SHP77 (cell line): ENCODE results near the gene ASS1.

Experiments used
- DNase-seq, 2 experiments: peaks; one replicate each; lab custom pipeline; 2025; lab: John Stamatoyannopoulos, UW

The ASS1 gene

DNA sequence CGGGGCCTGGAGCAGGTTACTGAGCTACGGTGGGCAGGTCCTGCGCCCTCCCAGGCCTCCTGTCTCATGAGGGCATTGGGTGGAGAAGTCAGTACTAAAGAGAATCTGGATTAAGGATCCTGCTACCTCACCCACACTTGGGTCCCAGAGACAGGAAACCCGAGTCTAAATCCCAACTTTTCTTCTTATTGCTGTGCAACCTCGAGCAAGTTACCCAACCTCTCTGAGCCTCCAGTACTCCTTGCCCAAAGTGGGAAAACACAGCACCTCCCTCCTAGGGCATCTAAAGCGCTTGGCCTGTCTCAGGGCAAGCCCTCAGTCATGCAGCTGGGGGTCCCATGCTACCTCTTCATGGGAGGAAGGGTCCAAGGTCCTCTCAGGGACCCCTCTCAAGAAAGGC is 28.2 kb downstream of the ASS1 start:
- no peak for DNase-seq

DNA sequence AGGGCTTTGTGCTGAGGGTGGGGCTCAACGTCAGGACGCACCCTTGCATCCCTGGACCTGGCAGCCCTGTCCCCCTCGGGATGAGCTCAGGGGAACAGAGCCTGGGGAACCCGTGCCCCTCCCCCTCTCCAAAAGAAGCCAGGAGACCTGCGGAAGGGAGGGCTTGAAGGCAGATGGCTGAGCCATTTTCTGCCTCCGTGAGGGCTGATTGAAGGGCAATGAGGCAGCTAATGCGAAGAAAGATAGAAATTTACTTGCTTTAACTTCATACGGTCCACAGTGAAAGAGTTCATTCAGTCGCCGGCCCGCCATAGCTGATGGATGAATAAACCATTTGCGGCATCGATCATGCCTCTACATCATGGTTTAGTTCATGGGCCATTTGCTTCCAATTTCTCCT is 28.8 kb downstream of the ASS1 start:
- DNase-seq: no peak

DNA sequence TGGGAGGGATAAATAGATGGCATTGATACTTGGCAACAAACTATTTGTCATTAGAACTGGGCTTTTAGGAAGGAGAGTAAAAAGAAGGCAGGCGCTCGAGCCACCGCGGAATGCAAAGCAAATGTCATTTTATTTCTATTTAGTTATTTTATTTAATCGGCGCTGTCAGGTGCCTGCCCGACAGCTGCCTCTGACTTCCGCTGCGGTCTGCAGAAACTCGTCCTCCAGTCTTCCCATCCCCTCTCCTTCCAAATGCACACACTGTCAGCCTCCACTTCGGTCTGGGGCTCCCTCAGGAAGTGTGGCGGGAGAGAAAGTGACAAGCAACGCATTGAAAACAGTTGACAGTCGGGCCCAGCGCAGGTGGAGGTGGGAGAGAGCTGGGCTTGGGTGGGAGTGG is 29.3 kb downstream of the ASS1 start:
- DNase-seq: no peak

DNA sequence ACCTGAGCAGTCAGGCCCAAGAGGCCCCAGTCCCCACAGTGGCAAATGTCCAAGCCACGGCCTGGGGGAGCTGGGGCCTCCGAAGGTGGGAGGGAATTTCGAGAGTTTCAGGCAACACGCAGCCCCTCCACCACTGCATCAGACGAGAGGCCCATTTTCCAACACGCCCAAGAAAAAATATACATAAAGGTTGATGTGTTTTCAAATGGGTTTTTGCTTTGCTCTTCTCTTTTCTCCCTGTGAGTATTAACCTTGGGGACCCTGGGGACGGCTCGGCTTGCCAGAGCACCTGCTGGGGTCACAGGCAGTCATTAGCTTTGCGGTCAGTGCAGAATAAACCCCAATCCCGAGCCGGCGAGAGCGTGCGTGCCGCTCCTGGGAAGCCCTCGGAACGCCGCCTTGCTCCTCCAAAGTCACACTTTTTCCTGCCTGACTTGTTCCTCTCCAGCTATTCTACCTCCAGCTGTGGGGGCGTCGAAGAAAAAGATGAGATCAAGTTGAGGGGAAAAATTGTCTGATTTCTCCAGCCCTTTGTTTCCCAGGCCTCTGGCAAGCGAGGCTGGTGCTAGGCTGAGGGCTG is 31.5 kb downstream of the ASS1 start:
- no peak for DNase-seq

DNA sequence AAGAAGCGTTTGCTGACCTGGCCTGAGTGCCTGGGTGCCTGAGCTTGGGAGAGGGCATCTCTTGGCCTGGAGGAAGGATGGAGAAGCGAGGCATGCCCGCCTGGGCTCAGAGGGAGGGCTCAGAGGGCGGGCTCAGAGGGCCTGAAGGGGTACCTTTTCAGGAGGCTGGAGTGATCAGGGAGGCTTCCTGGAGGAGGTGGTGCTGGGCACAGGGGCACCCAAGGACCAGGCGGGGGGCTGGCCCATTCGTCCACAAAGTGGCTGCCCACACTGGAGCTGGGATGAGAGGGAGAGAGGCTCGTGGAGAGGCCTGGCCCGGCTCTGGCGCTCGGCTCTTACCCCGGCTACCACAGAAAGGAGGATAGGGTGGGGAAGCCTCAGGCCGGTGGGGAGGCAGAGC is 32.8 kb downstream of the ASS1 start:
- DNase-seq: no peak

DNA sequence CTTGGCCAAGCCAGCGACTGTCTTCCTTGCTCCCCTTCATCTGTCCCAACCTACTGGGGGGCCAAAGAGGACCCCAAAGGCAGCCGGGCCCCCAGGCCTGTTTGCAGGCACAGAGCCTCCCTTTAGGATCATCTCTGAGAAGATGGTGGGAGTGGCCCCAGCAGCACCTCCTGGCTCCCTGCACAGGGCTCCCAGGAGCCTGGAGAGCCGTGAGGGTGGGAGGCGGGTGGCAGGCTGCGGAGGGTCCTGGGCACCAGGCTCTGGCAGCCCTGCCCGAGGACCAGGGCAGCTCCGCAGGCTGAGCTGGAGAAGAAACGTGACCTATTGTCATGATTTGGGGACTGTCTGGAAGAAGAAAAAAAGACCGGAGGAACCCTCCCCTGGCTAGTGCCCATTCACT is 33.4 kb downstream of the ASS1 start:
- DNase-seq: no peak

DNA sequence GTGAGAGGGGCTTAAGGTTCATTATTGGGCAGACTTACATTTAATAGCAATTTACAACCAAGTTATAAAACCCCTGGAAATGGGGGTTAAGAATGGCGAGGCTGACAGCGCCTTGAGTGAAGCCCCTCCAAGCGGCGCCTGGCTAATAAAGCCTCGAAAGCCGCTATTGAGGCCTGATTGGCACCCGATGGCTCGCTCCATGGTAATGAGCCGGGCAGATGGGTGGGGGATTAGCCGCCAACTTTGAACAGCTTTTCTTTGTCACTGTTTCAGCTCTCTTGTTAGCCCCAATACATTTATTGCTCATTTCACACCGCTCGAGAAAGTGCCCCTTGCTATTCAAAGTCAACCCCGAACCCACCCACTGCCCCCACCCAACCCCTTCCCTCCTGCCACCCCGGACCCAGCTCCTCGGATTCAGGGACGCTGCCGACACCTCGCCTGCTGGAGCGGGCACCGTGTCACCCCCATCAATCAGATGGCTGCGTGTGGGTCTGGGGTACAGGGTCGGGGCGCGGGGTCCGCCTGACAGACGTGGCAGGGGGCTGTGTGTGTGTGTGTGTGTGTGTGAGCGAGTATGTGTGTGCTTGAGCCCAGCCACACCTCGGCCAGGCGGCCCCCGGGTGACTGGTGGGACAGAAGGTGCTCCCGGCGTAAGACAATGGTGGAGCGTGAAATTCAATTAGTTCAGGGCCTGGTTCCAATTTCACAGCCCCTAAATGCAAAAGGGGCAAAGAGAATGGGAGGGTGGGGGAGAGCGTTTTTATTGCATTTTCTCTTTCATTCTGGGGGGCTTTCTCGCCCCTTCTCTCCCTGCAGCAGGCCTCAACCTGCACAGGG is 34.2 kb downstream of the ASS1 start:
- DNase-seq: no peak

DNA sequence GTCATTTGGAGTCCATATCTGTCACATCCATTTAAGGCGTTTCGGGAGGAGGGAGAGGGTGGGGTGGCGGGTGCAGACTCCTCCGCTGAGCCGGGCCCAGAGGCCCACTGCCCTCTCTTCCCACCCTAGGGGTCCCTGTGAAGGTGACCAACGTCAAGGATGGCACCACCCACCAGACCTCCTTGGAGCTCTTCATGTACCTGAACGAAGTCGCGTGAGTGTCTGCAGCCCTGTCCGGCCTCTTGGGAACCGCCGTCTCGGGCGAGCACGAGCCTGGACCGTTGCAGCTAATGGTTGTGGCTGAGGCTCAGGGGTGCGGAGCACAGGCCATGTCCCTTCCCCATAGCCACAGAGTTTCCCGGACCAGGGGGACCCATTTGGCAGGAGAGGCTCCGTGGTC is 34.8 kb downstream of the ASS1 start:
- no peak for DNase-seq

DNA sequence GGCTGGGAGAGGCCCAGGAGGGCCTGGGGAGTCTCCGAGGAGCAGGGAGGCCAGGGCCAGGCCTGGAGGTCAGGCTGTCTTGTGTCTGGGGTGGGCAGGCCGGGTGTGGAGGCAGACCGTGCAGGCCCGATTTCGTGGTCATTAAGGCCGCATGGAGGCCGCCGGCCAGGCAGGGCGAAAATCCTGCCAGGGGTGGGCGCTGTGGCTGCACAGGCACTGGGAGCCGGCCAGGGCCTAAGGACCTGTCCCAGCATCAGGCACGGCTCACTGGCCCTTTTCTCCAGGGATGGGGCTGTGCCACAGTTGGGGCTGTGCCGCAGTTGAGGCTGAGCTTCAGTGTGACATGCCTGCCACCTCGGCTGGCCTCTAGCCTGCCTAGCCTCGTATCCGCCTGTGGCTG is 35.9 kb downstream of the ASS1 start:
- no peak for DNase-seq

DNA sequence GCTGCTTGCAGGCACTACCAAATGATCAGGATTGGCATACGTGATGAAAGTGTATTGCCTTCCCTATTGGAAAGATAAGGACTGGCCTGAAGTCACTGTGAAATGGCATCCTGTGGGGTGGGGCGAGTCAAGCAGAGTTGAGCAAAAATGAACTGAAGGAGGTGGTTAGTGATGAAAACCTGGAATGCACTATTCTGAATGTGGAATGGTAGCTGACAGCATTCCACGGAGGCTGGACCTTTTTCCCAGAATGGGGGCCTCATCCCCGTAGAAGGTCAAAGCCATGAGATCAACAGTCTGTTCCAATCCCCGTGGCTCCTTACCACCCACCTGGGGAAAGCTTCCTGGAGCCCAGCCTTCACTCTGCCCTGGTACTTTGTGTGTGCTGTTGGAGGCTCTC is 37.7 kb downstream of the ASS1 start:
- no peak for DNase-seq

DNA sequence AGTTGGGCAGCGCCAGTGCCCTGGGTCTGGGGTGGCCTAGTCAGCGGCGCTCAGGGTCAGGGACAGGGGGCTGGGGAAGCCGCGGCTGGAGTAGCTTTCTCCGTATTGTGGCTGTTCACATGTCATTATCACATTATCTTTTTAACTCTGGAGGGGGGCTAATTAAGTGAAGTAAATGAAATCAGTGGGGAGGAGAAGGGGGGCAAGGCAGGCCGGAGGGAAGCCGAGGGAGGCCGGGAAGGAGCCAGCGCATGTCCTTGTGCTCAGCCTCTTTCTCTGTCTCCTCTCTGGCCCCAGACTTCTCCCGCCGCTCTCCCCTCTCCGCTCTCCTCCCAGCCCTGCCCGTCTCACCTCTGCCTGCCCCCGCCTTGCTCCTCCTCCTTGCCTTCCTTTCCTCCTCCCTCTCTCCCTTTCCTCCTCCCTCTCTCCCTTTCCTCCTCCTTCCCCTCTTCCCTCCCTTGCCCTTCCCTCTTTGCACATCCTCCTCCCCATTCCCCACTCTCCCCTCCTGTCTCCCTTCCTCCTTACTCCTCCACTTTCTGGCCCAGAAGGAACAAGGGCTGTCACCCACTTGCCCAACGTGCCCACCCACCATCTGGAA is 38.7 kb downstream of the ASS1 start:
- DNase-seq: no peak

DNA sequence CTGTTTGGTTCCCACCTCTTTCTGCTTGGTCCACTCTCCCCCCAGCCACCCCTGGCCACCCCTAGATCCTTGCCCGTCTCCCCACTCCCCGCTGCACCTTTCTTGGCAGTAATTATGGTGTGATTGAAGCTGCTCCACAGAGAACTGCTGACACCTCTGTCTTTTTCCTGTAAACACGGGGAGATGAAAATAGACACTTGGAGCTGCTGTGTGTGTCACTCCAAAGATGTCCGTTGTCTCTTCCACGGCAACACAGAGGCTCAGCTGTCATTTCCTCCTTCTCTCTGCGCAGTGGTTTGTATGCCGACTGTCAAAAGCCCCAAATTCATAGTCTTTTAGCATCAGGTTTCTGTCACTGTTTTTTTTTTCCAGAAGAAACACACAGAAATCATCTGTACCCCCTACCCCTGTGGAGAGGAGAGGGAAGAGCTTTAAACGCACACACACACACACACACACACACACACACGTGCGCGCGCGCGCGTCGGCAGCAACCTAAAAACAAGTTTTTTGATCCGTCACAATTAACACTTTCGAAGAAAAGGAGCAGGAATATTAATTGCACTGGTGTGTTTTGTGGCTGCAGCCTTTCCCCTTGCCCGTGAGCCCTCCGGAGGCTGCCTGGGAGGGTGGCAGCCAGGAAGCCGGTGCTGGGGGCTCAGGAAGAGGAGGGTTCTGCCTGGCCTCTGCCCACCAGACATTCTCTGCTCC is 39.8 kb downstream of the ASS1 start:
- DNase-seq: no peak

DNA sequence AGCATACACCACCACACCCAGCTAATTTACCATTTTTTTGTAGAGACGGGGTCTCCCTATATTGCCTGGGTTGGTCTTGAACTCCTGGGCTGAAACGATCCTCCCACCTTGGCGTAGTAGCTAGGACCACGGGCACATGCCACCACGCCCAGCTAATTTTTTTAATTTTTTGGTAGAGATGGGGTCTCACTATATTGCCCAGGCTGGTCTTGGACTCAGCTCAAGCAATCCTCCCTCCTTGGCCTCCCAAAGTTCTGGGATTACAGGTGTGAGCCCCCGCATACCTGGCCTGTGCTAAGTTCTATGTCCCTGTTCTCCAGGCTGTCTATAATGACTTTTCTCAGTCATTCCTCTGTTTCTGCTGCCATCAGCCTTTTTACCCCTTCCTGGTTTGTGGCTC is 41.3 kb downstream of the ASS1 start:
- no peak for DNase-seq

DNA sequence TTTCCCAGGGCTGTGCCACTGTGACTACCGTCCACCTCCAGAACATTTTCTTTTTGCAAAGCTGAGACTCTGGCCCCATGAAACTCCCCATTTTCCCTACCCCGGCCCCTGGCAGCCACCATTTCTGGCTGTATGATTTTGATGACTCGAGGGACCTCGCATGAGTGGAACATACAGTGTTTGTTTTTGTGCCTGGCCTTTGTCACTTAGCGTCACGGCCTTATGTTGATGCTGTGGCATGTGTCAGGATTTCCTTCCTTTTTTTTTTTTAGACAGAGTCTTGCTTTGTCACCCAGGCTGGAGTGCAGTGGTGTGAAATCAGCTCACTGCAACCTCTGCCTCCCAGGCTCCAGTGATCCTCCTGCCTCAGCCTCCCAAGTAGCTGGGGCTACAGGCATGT is 42.7 kb downstream of the ASS1 start:
- DNase-seq: no peak

DNA sequence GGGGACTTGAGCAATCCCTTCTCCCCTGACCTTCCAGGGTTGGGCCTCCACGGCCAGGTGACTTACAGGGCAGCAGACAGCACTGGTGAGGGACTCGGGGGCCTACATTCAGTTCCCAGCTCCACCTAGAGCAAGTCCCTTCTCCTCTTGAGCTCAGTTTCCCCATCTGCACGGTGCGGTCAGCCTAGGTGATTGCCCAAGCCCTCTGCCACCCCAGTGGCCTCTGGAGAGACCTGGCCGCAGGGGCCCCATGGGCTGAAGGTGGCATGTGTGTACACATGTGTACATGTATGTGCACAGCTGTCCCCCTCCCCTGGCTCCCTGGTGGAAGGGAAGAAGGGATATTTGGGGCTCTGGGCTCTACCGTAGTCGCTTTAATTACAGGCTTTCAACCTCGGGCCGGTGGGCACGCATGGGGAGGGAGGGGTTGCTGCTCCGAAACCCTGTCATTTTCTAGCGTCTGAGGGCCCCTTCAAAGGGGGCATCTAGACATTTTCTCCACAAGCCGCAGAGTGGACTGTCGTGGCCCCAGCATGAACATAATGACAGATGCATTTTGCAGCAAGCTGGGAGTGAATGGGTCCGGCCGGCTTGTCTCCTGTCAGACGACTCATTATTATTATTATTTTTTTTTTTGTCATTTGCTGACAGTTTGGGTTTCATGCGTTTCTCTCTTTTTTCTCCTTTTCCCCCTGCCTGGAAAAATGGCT is 44.0 kb downstream of the ASS1 start:
- DNase-seq: no peak

DNA sequence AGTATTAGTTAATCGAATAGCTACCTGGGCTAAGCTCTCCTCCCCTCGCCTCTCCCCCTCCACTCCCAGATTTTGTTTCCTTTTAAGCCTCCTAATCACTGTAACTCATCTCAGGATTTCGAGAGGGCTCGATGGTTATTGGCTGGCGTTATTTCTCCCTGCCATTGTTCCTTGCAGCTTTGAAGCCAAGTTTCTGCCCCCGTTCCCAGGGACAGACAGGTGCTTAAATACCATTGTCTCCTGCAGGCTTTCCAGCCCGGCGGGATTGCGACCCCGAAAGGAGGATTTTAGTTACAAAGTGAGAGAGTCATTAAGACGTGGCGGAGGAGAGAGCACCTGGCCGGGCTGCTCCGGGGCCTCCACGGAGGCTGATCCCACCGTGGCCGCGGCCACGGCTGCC is 46.2 kb downstream of the ASS1 start:
- no peak for DNase-seq

DNA sequence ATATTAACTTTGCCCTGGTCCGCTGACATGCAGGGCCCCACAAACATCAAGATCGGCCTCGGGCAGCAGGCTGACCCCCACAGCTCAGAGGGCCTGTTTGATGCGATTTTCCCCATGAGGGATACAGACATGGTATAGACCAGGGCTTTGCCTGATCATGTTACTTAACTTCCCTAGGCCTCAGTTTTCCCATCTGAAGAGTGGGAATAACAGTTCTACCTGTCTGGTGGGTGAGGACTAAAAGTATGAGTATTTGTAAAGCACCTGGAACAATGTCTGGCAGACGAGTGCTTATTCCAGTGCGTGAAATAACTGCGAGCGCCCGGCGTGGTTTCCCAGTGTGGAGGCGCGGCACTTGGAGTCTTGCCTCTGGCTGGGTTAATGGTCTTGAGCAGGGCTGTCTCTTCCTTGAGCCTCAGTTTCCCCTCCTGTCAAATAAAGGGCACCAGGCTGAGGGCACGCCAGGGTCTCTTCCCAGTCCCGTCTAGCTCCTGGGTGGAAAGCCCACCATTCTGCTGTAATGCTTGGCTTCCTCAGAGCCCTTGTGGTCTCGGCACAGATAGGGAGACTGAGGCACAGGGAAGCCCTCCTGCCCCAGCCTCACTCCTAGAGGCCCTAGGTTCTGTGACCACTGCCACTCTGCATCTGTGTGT is 47.2 kb downstream of the ASS1 start:
- DNase-seq: no peak

DNA sequence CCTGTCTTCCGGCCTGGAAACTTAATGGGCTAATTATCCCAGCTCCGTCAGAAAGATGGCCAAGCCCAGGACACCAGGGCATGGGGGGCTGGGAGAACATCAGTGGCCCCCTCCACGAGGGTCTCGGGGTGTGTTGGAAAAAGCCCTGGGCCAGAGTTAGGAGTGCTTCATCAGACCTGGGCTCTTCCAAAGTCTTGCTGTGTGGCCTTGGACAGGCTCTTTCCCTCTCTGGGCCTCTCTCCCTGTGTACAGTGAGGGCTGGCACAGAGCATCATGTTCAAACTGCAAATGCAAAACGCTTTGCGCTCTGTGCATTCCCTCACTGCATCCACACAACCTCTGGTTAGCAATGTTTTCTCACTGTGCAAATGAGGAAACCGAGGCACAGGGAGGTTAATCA is 48.3 kb downstream of the ASS1 start:
- DNase-seq: no peak

DNA sequence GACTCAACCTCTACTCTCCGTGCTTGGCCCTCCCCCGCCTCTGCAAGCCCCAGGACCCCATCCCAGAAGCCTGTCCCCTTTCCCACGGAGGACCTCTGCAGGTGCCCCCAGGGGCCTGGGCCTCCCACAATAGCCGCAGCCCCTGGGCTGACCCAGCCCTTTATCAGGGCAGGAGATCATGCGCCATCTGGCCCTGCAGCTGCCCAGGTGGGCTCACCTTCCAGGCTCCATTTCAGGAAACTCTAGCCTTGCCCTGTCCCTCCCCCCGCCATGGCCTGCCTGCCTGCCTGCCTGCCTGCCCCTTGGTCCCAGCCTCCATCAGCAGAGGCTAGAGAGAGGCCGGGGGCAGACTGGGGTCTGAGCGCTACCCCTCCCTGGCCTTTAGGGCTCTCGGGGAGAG is 48.7 kb downstream of the ASS1 start:
- no peak for DNase-seq

DNA sequence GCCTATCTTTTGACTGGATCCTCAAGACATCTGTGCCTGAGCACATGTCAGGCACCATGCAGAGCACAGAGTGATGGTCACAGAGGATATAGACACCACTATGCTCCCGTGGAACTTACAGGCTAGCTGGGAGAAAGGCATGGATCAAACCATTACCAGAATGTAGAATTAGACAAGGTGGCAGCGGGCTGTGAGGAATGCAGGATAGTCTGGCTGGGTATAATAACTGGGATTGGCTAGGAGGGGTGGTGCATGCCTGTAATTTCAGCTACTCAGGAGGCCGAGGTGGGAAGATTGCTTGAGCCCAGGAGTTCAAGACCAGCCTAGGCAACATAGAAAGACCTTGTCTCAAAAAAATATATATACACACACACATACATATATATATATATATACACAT is 50.3 kb downstream of the ASS1 start:
- DNase-seq: no peak

DNA sequence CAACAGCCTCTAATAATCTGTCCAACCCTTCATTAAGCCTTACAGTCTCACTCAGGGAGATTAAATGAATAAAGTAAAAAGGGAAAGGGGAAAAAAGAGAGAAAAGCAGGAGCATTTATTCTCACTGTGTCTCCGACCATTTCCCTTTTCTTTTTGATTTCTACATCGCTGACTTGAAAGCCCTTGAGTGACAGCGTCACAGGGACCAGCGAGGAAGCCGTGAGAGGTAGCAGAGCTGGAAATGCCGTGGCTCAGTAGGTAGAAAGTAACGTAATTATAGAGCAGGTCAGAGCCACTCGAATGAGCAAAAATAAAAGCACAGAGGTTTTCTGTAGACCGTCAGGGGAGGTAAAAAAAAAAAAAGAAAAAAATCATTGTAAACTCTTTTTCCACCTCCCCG is 52.4 kb downstream of the ASS1 start:
- DNase-seq: no peak
